SKM-1 treated with dmso at 0.1 percent for 144 hours (cell line): Measurements from ENCODE around the gene SMIM45.

Experiments
- DNase-seq: peaks from one replicate; lab custom pipeline; 2025; ENCODE audit not compliant: unreplicated experiment; lab: John Stamatoyannopoulos, UW

SMIM45 gene

GRCh38 chr22:41915786-41916493, 36.0 kb upstream of the SMIM45 start:
- DNase-seq: no peak

- DNase-seq: no peak
These were observed 35.1 kb upstream of the SMIM45 start for GRCh38 chr22:41916745-41917358.

- DNase-seq: no peak
These were observed 34.5 kb upstream of the SMIM45 start for GRCh38 chr22:41917375-41917902.

- peak; percentile 45 for DNase-seq
These were observed 33.8 kb upstream of the SMIM45 start for GRCh38 chr22:41917903-41918791.

GRCh38 chr22:41919357-41920224, 32.4 kb upstream of the SMIM45 start:
- peak; percentile 37 for DNase-seq

GRCh38 chr22:41920271-41920976, 31.5 kb upstream of the SMIM45 start:
- no peak for DNase-seq

- no peak for DNase-seq
These were observed 29.6 kb upstream of the SMIM45 start for GRCh38 chr22:41922328-41922727.

- DNase-seq: no peak
These were observed 28.9 kb upstream of the SMIM45 start for GRCh38 chr22:41922940-41923594.

GRCh38 chr22:41923595-41924276, 28.2 kb upstream of the SMIM45 start:
- DNase-seq: no peak

GRCh38 chr22:41925783-41926460, 26.0 kb upstream of the SMIM45 start:
- peak; percentile 48 for DNase-seq

- no peak for DNase-seq
These were observed 24.1 kb upstream of the SMIM45 start for GRCh38 chr22:41927813-41928212.

- DNase-seq: no peak
These were observed 23.1 kb upstream of the SMIM45 start for GRCh38 chr22:41928593-41929417.

GRCh38 chr22:41929418-41929810, 22.5 kb upstream of the SMIM45 start:
- no peak for DNase-seq

GRCh38 chr22:41931701-41932269, 20.2 kb upstream of the SMIM45 start:
- DNase-seq: no peak

GRCh38 chr22:41932353-41932752, 19.6 kb upstream of the SMIM45 start:
- no peak for DNase-seq

- DNase-seq: no peak
These were observed 18.4 kb upstream of the SMIM45 start for GRCh38 chr22:41933411-41934177.
